Peyer's patch (tissue), 4 donors: ENCODE measurements around the gene FOXL3. TPM values are rescaled to one million over a fixed set of nuclear protein-coding genes. Genes with fewer than 3 reads are reported as not detected.

Experiments used
- DNase-seq, 3 donors: peaks; one replicate each; pipeline ENCODE4 v3.0.0-alpha.2; 2017 to 2019
- H3K27ac ChIP-seq, 4 donors: fragments of 200-600 bp; sonication (generic); one replicate each; pipeline ENCODE4 v1.5.1; 2016 to 2019
- H3K27me3 ChIP-seq, 2 donors: fragments of 200-600 bp; sonication (generic); one replicate each; pipeline ENCODE4 v1.5.1; 2019
- H3K36me3 ChIP-seq, 3 donors: fragments of 200-600 bp; sonication (generic); one replicate each; pipeline ENCODE4 v1.5.1; 2016 to 2019
- H3K4me1 ChIP-seq, 4 donors: fragments of 200-600 bp; sonication (generic); one replicate each; pipeline ENCODE4 v1.5.1; 2016 to 2019
- H3K4me3 ChIP-seq, 4 donors: fragments of 200-600 bp; sonication (generic); 1 replicate in 3 of 4; 2 replicates in 1 of 4; pipeline ENCODE4 v1.5.1; 2016 to 2019; ENCODE audit warnings: mild to moderate bottlenecking in 1 of 4
- H3K9me3 ChIP-seq, 4 donors: fragments of 200-600 bp; sonication (generic); one replicate each; pipeline ENCODE4 v1.5.1; 2016 to 2019; ENCODE audit warnings: mild to moderate bottlenecking in 1 of 4
- CTCF ChIP-seq, 6 experiments: fragments of 450-650 bp in 4 of 6; fragments of 200-600 bp in 2 of 6; sonication (generic) in 1 of 6; IDR thresholded peaks; one replicate each; pipeline ENCODE4 v1.5.1; 2017 to 2019; ENCODE audit warnings: antibody characterized with exemption in 6 of 6, mild to moderate bottlenecking in 3 of 6, moderate library complexity in 1 of 6
- POLR2A ChIP-seq, 2 donors: fragments of 450-650 bp; IDR thresholded peaks; one replicate each; pipeline ENCODE4 v1.5.1; 2017; ENCODE audit warnings: antibody characterized with exemption in 2 of 2, mild to moderate bottlenecking in 2 of 2, moderate library complexity in 2 of 2
- total RNA-seq, 4 donors: library from RNA; depleted of rRNA; stranded (reverse); fragments of >200 nt; gene quantifications; one replicate each; pipeline ENCODE4 v1.1.0, GENCODE V29; 2016

The FOXL3 gene
- total RNA-seq, 4 donors from 2014 or later = not detected

- no peaks in the 10 kb centered on the region for H3K27me3 ChIP-seq
- H3K4me1 ChIP-seq = peaks cover 0 to 34% (median 6%) of the 10 kb centered on the region in 4 donors
- H3K9me3 ChIP-seq = no peaks in the 10 kb centered on the region
- H3K36me3 ChIP-seq = no peaks in the 10 kb centered on the region
- peak in 1 of 3 donors; percentile 58 for DNase-seq
- TF ChIP-seq POLR2A (IDR thresholded peaks at IDR 0.05) (peak in 1 of 2 donors; percentile 15), CTCF (IDR thresholded peaks at IDR 0.05) (no peak)
- H3K4me3 ChIP-seq = no peak overlapping the region
- H3K27ac ChIP-seq = peak overlapping the region in 3 of 4 donors; percentile 49 to 88 (median 79)
These were observed 30.3 kb downstream of the FOXL3 start for GRCh38 chr7:320297-320696.

GRCh38 chr7:322111-322671 is 32.2 kb downstream of the FOXL3 start:
- Histone ChIP-seq H3K4me1 (peaks cover 0 to 44% (median 6%) of the 10 kb centered on the region in 4 donors), H3K4me3 (peak overlapping the region in 2 of 4 donors; percentile 18 to 29), H3K36me3 (no peaks in the 10 kb centered on the region), H3K27me3 (no peaks in the 10 kb centered on the region), H3K27ac (peak overlapping the region in 3 of 4 donors; percentile 70 to 88 (median 79)), H3K9me3 (no peaks in the 10 kb centered on the region)
- peak; percentile 68 to 94 (median 91) for DNase-seq
- no peak for TF ChIP-seq POLR2A (IDR thresholded peaks at IDR 0.05)
- TF ChIP-seq CTCF (IDR thresholded peaks at IDR 0.05) = peak; percentile 81 to 97 (median 93)

- no peak overlapping the region for H3K27ac ChIP-seq
- H3K27me3 ChIP-seq = no peaks in the 10 kb centered on the region
- no peak for DNase-seq
- no peak overlapping the region for H3K4me3 ChIP-seq
- H3K9me3 ChIP-seq = no peaks in the 10 kb centered on the region
- no peaks in the 10 kb centered on the region for H3K36me3 ChIP-seq
- TF ChIP-seq POLR2A (IDR thresholded peaks at IDR 0.05) (no peak), CTCF (IDR thresholded peaks at IDR 0.05) (no peak)
- peaks cover 0 to 49% (median 6%) of the 10 kb centered on the region in 4 donors for H3K4me1 ChIP-seq
These were observed 32.7 kb downstream of the FOXL3 start for GRCh38 chr7:322708-323111.

GRCh38 chr7:323410-323809 is 33.4 kb downstream of the FOXL3 start:
- Histone ChIP-seq H3K27ac (no peak overlapping the region), H3K4me1 (peaks cover 0 to 48% (median 6%) of the 10 kb centered on the region in 4 donors)
- DNase-seq = no peak

GRCh38 chr7:324011-324410 is 34.0 kb downstream of the FOXL3 start:
- TF ChIP-seq CTCF (IDR thresholded peaks at IDR 0.05) (no peak), POLR2A (IDR thresholded peaks at IDR 0.05) (no peak)
- H3K4me3 ChIP-seq = no peak overlapping the region
- peaks cover 0 to 44% (median 6%) of the 10 kb centered on the region in 4 donors for H3K4me1 ChIP-seq
- H3K27me3 ChIP-seq = no peaks in the 10 kb centered on the region
- no peak for DNase-seq
- H3K36me3 ChIP-seq = no peaks in the 10 kb centered on the region
- H3K9me3 ChIP-seq = no peaks in the 10 kb centered on the region
- no peak overlapping the region for H3K27ac ChIP-seq

More at GRCh38 chr7:323410-323809, 33.4 kb downstream of the FOXL3 start:
- Histone ChIP-seq H3K9me3 (no peaks in the 10 kb centered on the region), H3K27me3 (no peaks in the 10 kb centered on the region), H3K4me3 (no peak overlapping the region), H3K36me3 (no peaks in the 10 kb centered on the region)
- TF ChIP-seq CTCF (IDR thresholded peaks at IDR 0.05) = no peak
- no peak for TF ChIP-seq POLR2A (IDR thresholded peaks at IDR 0.05)
